Neural crest cell (in vitro differentiated cells): ENCODE measurements around the gene SMAP1. TPM values are rescaled to one million over a fixed set of nuclear protein-coding genes. Genes with fewer than 3 reads are reported as not detected.

ENCODE experiments used
- DNase-seq: peaks from one replicate; pipeline ENCODE4 v3.0.0; 2021; ENCODE audit warnings: low read depth, mixed read lengths, low spot score
- H3K27ac Mint-ChIP-seq: one replicate; pipeline ENCODE4 v1.8.0; 2021; ENCODE audit warnings: mild to moderate bottlenecking, mixed read lengths; ENCODE audit not compliant: unreplicated experiment
- H3K27me3 Mint-ChIP-seq: 2 replicates; pipeline ENCODE4 v1.8.0; 2021; ENCODE audit warnings: low read depth, mild to moderate bottlenecking, mixed read lengths
- H3K36me3 Mint-ChIP-seq: 2 replicates; pipeline ENCODE4 v1.8.0; 2021; ENCODE audit warnings: low read depth, mild to moderate bottlenecking, mixed read lengths
- H3K4me1 Mint-ChIP-seq: 2 replicates; pipeline ENCODE4 v1.8.0; 2021; ENCODE audit warnings: mixed read lengths
- H3K4me3 Mint-ChIP-seq: one replicate; pipeline ENCODE4 v1.8.0; 2021; ENCODE audit warnings: mild to moderate bottlenecking, mixed read lengths
- H3K9me3 Mint-ChIP-seq: 2 replicates; pipeline ENCODE4 v1.8.0; 2021; ENCODE audit warnings: mixed read lengths
- total RNA-seq: library from RNA; stranded (reverse); gene quantifications from 2 replicates; pipeline ENCODE4 v1.2.1, GENCODE V29; 2021
- TF ChIP-seq, protein P1 (sequence below): fragments of 200-600 bp; sonication (generic); conservative IDR thresholded peaks from 2 replicates; pipeline ENCODE4 v1.5.0; 2021; ENCODE audit warnings: antibody characterized with exemption, mild to moderate bottlenecking

SMAP1 gene
- total RNA-seq, 1 donor from 2014 or later = 30.5 TPM

DNA sequence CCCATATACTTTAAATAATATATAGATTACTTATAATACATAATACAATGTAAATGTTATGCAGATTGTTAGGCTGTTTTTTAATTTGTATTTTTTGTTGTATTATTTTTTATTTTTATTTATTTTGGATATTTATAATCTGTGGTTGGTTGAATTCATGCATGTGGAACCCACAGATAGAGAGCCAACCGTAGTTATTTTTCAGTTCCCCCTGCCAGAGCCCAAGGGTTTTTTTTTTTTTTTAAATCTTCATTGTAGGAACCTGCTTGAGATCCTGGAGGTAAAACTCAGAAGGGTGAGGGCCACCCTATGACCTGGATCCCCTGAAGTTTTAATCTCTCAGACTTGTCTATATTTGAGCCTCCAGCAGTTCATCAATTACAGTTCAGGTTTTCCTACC, 156.0 kb downstream of the SMAP1 start:
- Mint-ChIP-seq H3K36me3 (peaks cover 3% of the 10 kb centered on the region), H3K4me1 (no peaks in the 10 kb centered on the region), H3K4me3 (no peak overlapping the region), H3K9me3 (peaks cover 3% of the 10 kb centered on the region), H3K27me3 (no peaks in the 10 kb centered on the region), H3K27ac (no peak overlapping the region)
- TF ChIP-seq, protein P1, sequence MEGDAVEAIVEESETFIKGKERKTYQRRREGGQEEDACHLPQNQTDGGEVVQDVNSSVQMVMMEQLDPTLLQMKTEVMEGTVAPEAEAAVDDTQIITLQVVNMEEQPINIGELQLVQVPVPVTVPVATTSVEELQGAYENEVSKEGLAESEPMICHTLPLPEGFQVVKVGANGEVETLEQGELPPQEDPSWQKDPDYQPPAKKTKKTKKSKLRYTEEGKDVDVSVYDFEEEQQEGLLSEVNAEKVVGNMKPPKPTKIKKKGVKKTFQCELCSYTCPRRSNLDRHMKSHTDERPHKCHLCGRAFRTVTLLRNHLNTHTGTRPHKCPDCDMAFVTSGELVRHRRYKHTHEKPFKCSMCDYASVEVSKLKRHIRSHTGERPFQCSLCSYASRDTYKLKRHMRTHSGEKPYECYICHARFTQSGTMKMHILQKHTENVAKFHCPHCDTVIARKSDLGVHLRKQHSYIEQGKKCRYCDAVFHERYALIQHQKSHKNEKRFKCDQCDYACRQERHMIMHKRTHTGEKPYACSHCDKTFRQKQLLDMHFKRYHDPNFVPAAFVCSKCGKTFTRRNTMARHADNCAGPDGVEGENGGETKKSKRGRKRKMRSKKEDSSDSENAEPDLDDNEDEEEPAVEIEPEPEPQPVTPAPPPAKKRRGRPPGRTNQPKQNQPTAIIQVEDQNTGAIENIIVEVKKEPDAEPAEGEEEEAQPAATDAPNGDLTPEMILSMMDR = no peak
- DNase-seq = no peak

DNA sequence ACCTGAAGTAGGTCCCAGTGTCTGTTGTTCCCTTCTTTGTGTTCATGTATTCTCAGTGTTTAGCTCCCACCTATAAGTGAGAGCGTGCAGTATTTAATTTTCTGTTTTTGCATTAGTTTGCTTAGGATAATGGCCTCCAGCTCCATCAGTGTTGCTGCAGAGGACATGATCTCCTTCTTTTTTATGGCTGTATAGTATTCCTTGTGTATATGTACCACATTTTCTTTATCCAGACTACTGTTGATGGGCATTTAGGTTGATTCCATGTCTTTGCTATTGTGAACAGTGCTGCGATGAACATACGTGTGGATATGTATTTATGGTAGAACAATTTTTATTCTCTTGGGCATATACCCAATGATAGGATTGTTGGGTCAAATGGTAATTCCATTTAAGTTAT, 163.7 kb downstream of the SMAP1 start:
- peaks cover 7% of the 10 kb centered on the region for H3K9me3 Mint-ChIP-seq

DNA sequence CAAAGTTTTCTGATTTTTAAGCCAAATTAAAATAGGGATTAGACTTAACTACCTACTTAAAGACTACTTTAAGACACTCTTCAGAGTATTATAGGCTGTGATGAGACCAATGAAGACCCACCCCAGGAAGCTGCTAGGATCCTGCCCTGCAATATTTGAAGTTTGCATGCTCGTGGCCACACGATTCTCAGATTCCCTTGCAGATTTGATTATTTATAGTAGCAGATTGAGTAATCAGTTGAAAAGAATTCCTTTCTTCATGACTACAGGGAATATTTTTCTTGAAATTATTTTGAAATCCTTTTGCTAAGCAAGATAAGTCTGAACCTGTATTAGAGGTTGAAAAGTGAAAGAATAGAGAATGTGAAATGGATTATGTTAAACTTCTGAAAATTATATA, 166.8 kb downstream of the SMAP1 start:
- Mint-ChIP-seq H3K27me3 (no peaks in the 10 kb centered on the region), H3K4me1 (peaks cover 4% of the 10 kb centered on the region), H3K4me3 (no peak overlapping the region), H3K9me3 (peaks cover 7% of the 10 kb centered on the region), H3K36me3 (peaks cover 3% of the 10 kb centered on the region), H3K27ac (no peak overlapping the region)
- TF ChIP-seq, protein P1 = no peak
- DNase-seq = no peak

More for the DNA sequence above, 163.7 kb downstream of the SMAP1 start:
- H3K36me3 Mint-ChIP-seq = peaks cover 3% of the 10 kb centered on the region
- no peak overlapping the region for H3K27ac Mint-ChIP-seq
- H3K27me3 Mint-ChIP-seq = no peaks in the 10 kb centered on the region
- TF ChIP-seq, protein P1 = no peak
- no peaks in the 10 kb centered on the region for H3K4me1 Mint-ChIP-seq
- no peak for DNase-seq
- H3K4me3 Mint-ChIP-seq = no peak overlapping the region

DNA sequence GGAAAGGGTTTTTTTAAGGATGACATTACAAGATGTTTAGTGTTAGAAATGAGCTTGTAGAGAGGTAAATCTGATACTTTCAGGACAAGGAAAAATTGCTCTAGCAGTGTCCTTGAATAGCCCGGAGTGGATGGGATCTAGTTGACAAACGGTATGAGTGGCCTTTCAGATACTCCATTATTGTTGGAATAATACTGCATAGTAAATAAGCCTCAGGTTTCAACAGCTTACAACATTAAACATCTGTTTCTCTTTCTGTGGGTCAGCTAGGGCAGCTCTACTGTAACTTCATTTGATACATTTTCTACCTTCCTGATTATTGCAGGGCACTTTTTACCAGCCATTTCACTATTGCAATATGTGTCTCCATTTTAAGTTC, 171.2 kb downstream of the SMAP1 start:
- Mint-ChIP-seq H3K27me3 (no peaks in the 10 kb centered on the region), H3K36me3 (no peaks in the 10 kb centered on the region), H3K4me1 (peaks cover 8% of the 10 kb centered on the region), H3K9me3 (no peaks in the 10 kb centered on the region), H3K27ac (no peak overlapping the region), H3K4me3 (no peak overlapping the region)
- TF ChIP-seq, protein P1 = no peak
- no peak for DNase-seq

DNA sequence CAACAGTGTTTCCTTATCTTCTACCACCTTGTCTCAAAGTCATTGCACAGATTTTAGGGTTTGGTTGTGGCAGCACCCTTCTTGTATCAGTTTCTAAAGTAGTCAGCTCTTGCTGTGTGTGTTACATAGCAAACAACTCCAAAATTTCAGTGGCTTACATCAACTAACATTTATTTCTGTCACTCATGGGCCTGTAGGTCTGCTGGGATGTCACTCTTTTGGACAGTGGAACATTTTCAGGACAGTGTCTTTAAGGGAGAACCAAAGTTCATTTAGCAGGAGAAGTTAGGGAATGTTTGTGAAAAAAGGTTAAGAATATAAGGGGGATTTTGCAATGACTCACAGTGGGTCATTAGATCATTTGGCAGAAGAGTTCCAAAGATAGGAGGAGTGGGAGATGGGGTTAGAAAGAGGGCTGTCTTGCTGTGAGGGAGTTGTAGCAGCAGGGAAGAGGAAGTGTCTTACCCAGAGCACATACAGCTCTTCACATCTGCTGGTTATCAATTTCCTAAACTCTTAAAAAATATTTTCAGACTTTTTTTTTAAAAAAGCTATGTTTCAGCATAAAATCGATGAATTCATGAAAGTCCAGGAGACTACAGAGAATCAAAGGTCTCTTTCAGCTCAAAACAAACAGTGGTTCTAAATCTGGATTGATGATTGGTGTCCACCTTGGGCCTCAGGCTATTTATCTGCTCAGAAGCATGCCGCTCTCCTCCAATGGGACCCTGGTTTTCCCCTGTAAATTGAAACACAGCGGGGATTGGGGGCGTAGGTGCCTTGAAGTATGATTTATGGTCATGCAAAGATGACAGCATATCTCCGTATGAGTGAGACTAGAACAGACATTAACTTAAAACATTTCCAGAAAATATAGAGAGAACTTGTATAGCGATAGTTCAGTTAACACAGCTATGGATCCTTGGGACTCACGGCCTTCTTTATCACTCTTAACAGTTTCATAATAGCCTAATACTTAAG, 171.9 kb downstream of the SMAP1 start:
- Mint-ChIP-seq H3K27ac (no peak overlapping the region), H3K27me3 (no peaks in the 10 kb centered on the region), H3K4me3 (peak overlapping the region; percentile 17), H3K36me3 (no peaks in the 10 kb centered on the region), H3K4me1 (peaks cover 8% of the 10 kb centered on the region), H3K9me3 (no peaks in the 10 kb centered on the region)
- DNase-seq = no peak
- TF ChIP-seq, protein P1 = no peak
